Measurements from ENCODE around the gene TENT4A. TPM values are rescaled to one million over a fixed set of nuclear protein-coding genes. Genes with fewer than 3 reads are reported as not detected.
"Not testable (repeated sequence)": the region's sequence is repeated elsewhere in the genome, so short reads cannot be mapped to it uniquely, and the experiment has no call there.

Gene TENT4A
- total and polyA plus RNA-seq, 10 of the 15 experiments (the other 5 are each of a cell fraction or from before 2014, with no cell fraction given), result 1.4 to 30.6 (median 12.5) TPM

GRCh38 chr5:6773342-6774035 lies 60.3 kb downstream of the TENT4A start:
- ChIA-PET POLR2A (no interaction called here), CTCF (interaction anchor here (1.2 kb wide), 1 partner anchor 14 kb away, joined by 4 read pairs; no protein-coding TSS in a partner anchor), RAD21 (ENCODE audit: unreplicated experiment) (no interaction called here), SMC1A (ENCODE audit: uncharacterized antibody, unreplicated experiment) (interaction anchor here (0.7 kb wide), 1 partner anchor 40 kb away, joined by 3 read pairs; no protein-coding TSS in a partner anchor)
- Histone ChIP-seq H3K36me3 (ENCODE audit: control insufficient read depth in 2 of 2, insufficient read depth in 2 of 2, low read length in 1 of 2) (no peaks in the 10 kb centered on the region), H3K4me3 (no peak overlapping the region), H3K79me2 (ENCODE audit: control insufficient read depth, insufficient read depth, low read length) (no peaks in the 10 kb centered on the region), H3K27ac (ENCODE audit: control insufficient read depth, insufficient read depth) (no peak overlapping the region), H3K9me3 (replicated peaks; ENCODE audit: control insufficient read depth, insufficient read depth, low read length) (no peaks in the 10 kb centered on the region), H2AFZ (ENCODE audit: control insufficient read depth, low read depth, low read length) (no peak overlapping the region), H3K4me1 (ENCODE audit: control insufficient read depth, insufficient read depth, low read length) (no peaks in the 10 kb centered on the region), H4K20me1 (ENCODE audit: control insufficient read depth, insufficient read depth) (no peaks in the 10 kb centered on the region), H3K9ac (ENCODE audit: control insufficient read depth, insufficient read depth, low read length) (no peak overlapping the region), H3K27me3 (replicated peaks in 1 of 2; ENCODE audit: control insufficient read depth in 2 of 2, insufficient read depth in 2 of 2, low read length in 1 of 2) (no peaks in the 10 kb centered on the region), H3K4me2 (ENCODE audit: control insufficient read depth, insufficient read depth) (no peak overlapping the region)
- in situ Hi-C loops (cut with MboI) (no loop called here), intact Hi-C loops (cut with micrococcal nuclease; ENCODE audit: unreplicated experiment) (no loop called here)
- TF ChIP-seq E4F1 (IDR thresholded peaks at IDR 0.05; ENCODE audit: borderline replicate concordance, partially characterized antibody), result no peak
- TF ChIP-seq MTA2 (IDR thresholded peaks at IDR 0.05; ENCODE audit: low read depth), result no peak
- TF ChIP-seq ZNF622 (IDR thresholded peaks at IDR 0.05), result no peak
- no peak for TF ChIP-seq SMARCA5 (IDR thresholded peaks at IDR 0.05)
- TF ChIP-seq BACH1 (IDR thresholded peaks at IDR 0.05; ENCODE audit: borderline replicate concordance), result no peak
- TF ChIP-seq CBFB (IDR thresholded peaks at IDR 0.05; ENCODE audit: low read depth), result no peak
- ATAC-seq, result no peak
- BruUV-seq (replicated peaks), result no TSS peak
- 54% methylated on average over 21 of the region's 46 CpGs for WGBS (ENCODE audit: insufficient coverage, insufficient replicate concordance, low lambda C conversion rate, missing lambda C conversion rate)
- FAIRE-seq, result no peak
- no peak for DNase-seq (ENCODE audit: low read depth, low spot score)

GRCh38 chr5:6774207-6774606 lies 61.0 kb downstream of the TENT4A start:
- in situ Hi-C loops (cut with MboI); BruUV-seq (replicated peaks): not testable (repeated sequence)

More at GRCh38 chr5:6774207-6774606, 61.0 kb downstream of the TENT4A start:
- H2AFZ ChIP-seq (ENCODE audit: control insufficient read depth, low read depth, low read length); H3K4me3 ChIP-seq; POLR2A ChIA-PET; H3K27me3 ChIP-seq (replicated peaks in 1 of 2; ENCODE audit: control insufficient read depth in 2 of 2, insufficient read depth in 2 of 2, low read length in 1 of 2); H3K9ac ChIP-seq (ENCODE audit: control insufficient read depth, insufficient read depth, low read length); H3K4me1 ChIP-seq (ENCODE audit: control insufficient read depth, insufficient read depth, low read length); H3K9me3 ChIP-seq (replicated peaks; ENCODE audit: control insufficient read depth, insufficient read depth, low read length); CTCF ChIA-PET; H3K36me3 ChIP-seq (ENCODE audit: control insufficient read depth in 2 of 2, insufficient read depth in 2 of 2, low read length in 1 of 2); H3K27ac ChIP-seq (ENCODE audit: control insufficient read depth, insufficient read depth); H3K79me2 ChIP-seq (ENCODE audit: control insufficient read depth, insufficient read depth, low read length); H3K4me2 ChIP-seq (ENCODE audit: control insufficient read depth, insufficient read depth); RAD21 ChIA-PET (ENCODE audit: unreplicated experiment); DNase-seq (ENCODE audit: low read depth, low spot score); H4K20me1 ChIP-seq (ENCODE audit: control insufficient read depth, insufficient read depth); FAIRE-seq; SMC1A ChIA-PET (ENCODE audit: uncharacterized antibody, unreplicated experiment); intact Hi-C loops (cut with micrococcal nuclease; ENCODE audit: unreplicated experiment); ATAC-seq: not testable (repeated sequence)
- WGBS (ENCODE audit: insufficient coverage, insufficient replicate concordance, low lambda C conversion rate, missing lambda C conversion rate), result no CpG with 5 or more reads among the region's 27 CpGs
